NCI-H1105 (cell line): ENCODE measurements around the gene NCMAP.

Experiments
- DNase-seq: peaks from one replicate; lab custom pipeline; 2025; lab: John Stamatoyannopoulos, UW

The NCMAP gene

GRCh38 chr1:24570265-24571125 lies 14.6 kb downstream of the NCMAP start:
- DNase-seq: no peak

- DNase-seq: no peak
Measured at GRCh38 chr1:24572301-24572700, 16.4 kb downstream of the NCMAP start.

GRCh38 chr1:24575905-24576587 lies 20.2 kb downstream of the NCMAP start:
- DNase-seq: no peak

GRCh38 chr1:24578846-24579245 lies 23.0 kb downstream of the NCMAP start:
- no peak for DNase-seq

- DNase-seq: no peak
Measured at GRCh38 chr1:24580756-24581155, 24.9 kb downstream of the NCMAP start.

GRCh38 chr1:24584171-24584647 lies 28.3 kb downstream of the NCMAP start:
- no peak for DNase-seq

GRCh38 chr1:24586119-24586518 lies 30.2 kb downstream of the NCMAP start:
- DNase-seq: no peak

- peak; percentile 64 for DNase-seq
Measured at GRCh38 chr1:24586970-24587820, 31.3 kb downstream of the NCMAP start.

GRCh38 chr1:24588573-24588972 lies 32.7 kb downstream of the NCMAP start:
- no peak for DNase-seq

- no peak for DNase-seq
Measured at GRCh38 chr1:24589200-24589599, 33.3 kb downstream of the NCMAP start.

GRCh38 chr1:24591781-24592180 lies 35.9 kb downstream of the NCMAP start:
- no peak for DNase-seq

GRCh38 chr1:24594328-24594598 lies 38.4 kb downstream of the NCMAP start:
- DNase-seq: no peak

- DNase-seq: no peak
Measured at GRCh38 chr1:24596401-24596880, 40.6 kb downstream of the NCMAP start.

GRCh38 chr1:24599265-24599664 lies 43.4 kb downstream of the NCMAP start:
- no peak for DNase-seq

GRCh38 chr1:24600551-24600950 lies 44.7 kb downstream of the NCMAP start:
- no peak for DNase-seq

GRCh38 chr1:24605534-24606295 lies 49.8 kb downstream of the NCMAP start:
- no peak for DNase-seq

- no peak for DNase-seq
Measured at GRCh38 chr1:24606296-24606605, 50.4 kb downstream of the NCMAP start.

- DNase-seq: no peak
Measured at GRCh38 chr1:24606621-24607020, 50.7 kb downstream of the NCMAP start.

- DNase-seq: no peak
Measured at GRCh38 chr1:24609949-24610517, 54.1 kb downstream of the NCMAP start.

- DNase-seq: no peak
Measured at GRCh38 chr1:24619376-24619775, 63.5 kb downstream of the NCMAP start.

- no peak for DNase-seq
Measured at GRCh38 chr1:24620678-24621077, 64.8 kb downstream of the NCMAP start.

- no peak for DNase-seq
Measured at GRCh38 chr1:24621121-24621520, 65.2 kb downstream of the NCMAP start.
